Spleen (tissue), 11 donors: ENCODE measurements around the gene DNAI2. TPM values are rescaled to one million over a fixed set of nuclear protein-coding genes. Genes with fewer than 3 reads are reported as not detected.
A peak's percentile ranks its signal among the peaks of the same experiment; 100 is the strongest.

Source experiments
- DNase-seq: peaks from one replicate; pipeline ENCODE4 v3.0.0-alpha.2; 2020
- H3K27ac ChIP-seq, 8 donors: fragments of 200-600 bp; sonication (generic) in 7 of 8; 1 replicate in 4 of 8; 2 replicates in 4 of 8; pipeline versions ENCODE4 v1.5.0 to v1.8.0; 2016 to 2021; ENCODE audit warnings: inconsistent platforms in 4 of 8, mild to moderate bottlenecking in 4 of 8, moderate library complexity in 1 of 8
- H3K27me3 ChIP-seq, 7 donors: fragments of 200-600 bp; sonication (generic) in 6 of 7; replicated peaks in 1 of 7; 1 replicate in 4 of 7; 2 replicates in 3 of 7; pipeline versions ENCODE4 v1.5.0 to v1.8.0; 2016 to 2021; ENCODE audit warnings: inconsistent platforms in 3 of 7, mild to moderate bottlenecking in 1 of 7
- H3K36me3 ChIP-seq, 6 donors: fragments of 200-600 bp; sonication (generic) in 5 of 6; 1 replicate in 4 of 6; 2 replicates in 2 of 6; pipeline versions ENCODE4 v1.5.0 to v1.8.0; 2016 to 2021; ENCODE audit warnings: inconsistent platforms in 2 of 6
- H3K4me1 ChIP-seq, 6 donors: fragments of 200-600 bp; sonication (generic) in 5 of 6; 1 replicate in 3 of 6; 2 replicates in 3 of 6; pipeline versions ENCODE4 v1.5.0 to v1.8.0; 2016 to 2021; ENCODE audit warnings: inconsistent platforms in 3 of 6
- H3K4me3 ChIP-seq, 8 donors: fragments of 200-600 bp; sonication (generic) in 7 of 8; 1 replicate in 4 of 8; 2 replicates in 4 of 8; pipeline versions ENCODE4 v1.5.0 to v1.8.0; 2016 to 2021; ENCODE audit warnings: inconsistent platforms in 4 of 8, mild to moderate bottlenecking in 4 of 8, moderate library complexity in 2 of 8
- H3K9me3 ChIP-seq, 8 donors: fragments of 200-600 bp; sonication (generic) in 7 of 8; 1 replicate in 4 of 8; 2 replicates in 4 of 8; pipeline versions ENCODE4 v1.5.0 to v1.8.0; 2016 to 2021; ENCODE audit warnings: inconsistent platforms in 4 of 8
- POLR2A ChIP-seq, 3 donors: fragments of 450-650 bp; IDR thresholded peaks; one replicate each; pipeline ENCODE4 v1.5.1; 2017; ENCODE audit warnings: antibody characterized with exemption in 3 of 3, mild to moderate bottlenecking in 1 of 3
- POLR2AphosphoS5 ChIP-seq, 3 donors: sonication (generic); formaldehyde crosslinking; IDR thresholded peaks; one replicate each; pipeline ENCODE4 v1.5.1; 2017; ENCODE audit warnings: antibody characterized with exemption in 3 of 3
- WGBS, 5 donors: extraction: QIAGEN DNeasy Blood & Tissue Kit in 3 of 5; methylation state at CpG; one replicate each; pipeline versions ENCODE4 v1.1.5 to v1.1.7; 2013 to 2018; 5-methylcytosine and 5-hydroxymethylcytosine counted together
- intact Hi-C: fragments of 100-400 bp; cut with DNase I; formaldehyde crosslinking; loops from one replicate; pipeline ENCODE4 v1.15.0; 2023; ENCODE audit warnings: low total_unique reads
- polyA plus RNA-seq, 3 donors: library from polyadenylated mRNA; stranded (reverse); fragments of 200-250 nt; gene quantifications; one replicate each; pipeline ENCODE4 v1.2.1, GENCODE V29; 2013
- total RNA-seq, 7 donors: library from RNA; depleted of rRNA in 3 of 7; stranded (reverse); fragments of >200 nt in 3 of 7; fragmentation: NEBNext Ultra II Directional in 4 of 7; extraction: Animal tissue kit (Norgen Biotek cat#: 25700) in 4 of 7; gene quantifications; one replicate each; pipeline versions ENCODE4 v1.1.0 to v1.2.1, GENCODE V29; 2016 to 2021
- TF ChIP-seq, protein P1 (sequence below), 11 experiments: fragments of 200-600 bp in 7 of 11; fragments of 450-650 bp in 4 of 11; sonication (generic) in 4 of 11; IDR thresholded peaks in 8 of 11; conservative IDR thresholded peaks in 3 of 11; 1 replicate in 7 of 11; 2 replicates in 4 of 11; pipeline versions ENCODE4 v1.4.0 to v1.8.0; 2016 to 2021; ENCODE audit warnings: antibody characterized with exemption in 11 of 11, inconsistent platforms in 4 of 11, mild to moderate bottlenecking in 1 of 11
- donor health status: healthy with polysubstance abuse.
- donor health status: DM: no; HTN: no; CAD: no; lungs with moderate emphysema.
- donor health status: DM: no; HTN: no; CAD: no.
- donor health status: Bipolar disorder and iron deficiency.
- donor health status: healthy.
- donor health status: DM: no; HTN: no; CAD: no.
- donor health status: DM: yes; HTN: yes; CAD: no.

Gene DNAI2
- total and polyA plus RNA-seq, 10 donors: 0.23 to 0.72 (median 0.35) TPM; not detected in 5

DNA sequence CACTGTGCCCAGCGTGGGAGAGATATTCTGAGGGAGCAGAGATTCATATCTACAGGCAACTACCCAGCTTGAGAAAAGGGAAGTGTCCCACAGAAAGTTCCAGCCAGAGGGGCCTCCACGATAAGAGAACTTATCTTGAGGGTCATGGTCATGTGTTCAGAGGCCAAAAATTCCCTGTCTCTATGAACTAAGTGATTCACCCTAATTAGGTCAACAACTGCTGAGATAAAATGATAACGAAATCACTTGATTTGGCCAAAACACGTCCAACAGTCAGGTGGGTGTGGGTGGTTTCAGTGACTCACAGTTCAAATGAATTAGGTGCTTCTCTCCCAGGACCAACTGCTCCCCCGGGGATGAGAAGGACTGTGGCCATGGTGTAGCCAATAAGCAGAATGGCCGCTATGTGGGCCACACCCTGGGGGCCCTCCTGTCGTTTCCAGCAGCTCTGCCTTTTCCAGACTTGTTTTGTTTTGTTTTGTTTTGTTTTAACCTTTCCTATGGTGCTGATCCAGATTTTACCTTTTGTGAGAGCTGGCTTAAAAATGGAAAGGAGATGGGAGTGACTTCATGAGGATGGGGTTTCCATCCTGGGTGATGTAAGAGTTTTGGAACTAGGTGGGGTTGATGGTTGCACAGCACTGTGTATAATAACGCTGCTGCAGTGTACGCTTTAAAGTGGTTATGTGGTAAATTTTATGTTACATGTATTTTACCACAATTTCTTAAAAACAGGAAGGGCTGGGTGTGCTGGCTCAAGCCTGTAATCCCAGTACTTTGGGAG is 8.7 kb downstream of the DNAI2 start:
- H3K27ac ChIP-seq: peak overlapping the region in 4 of 8 donors; percentile 28 to 83 (median 60)
- WGBS, 5 donors: 25 to 40% (median 31%) methylated on average over 9 of the region's 9 CpGs
- intact Hi-C loops: no loop called here
- no peaks in the 10 kb centered on the region for H3K9me3 ChIP-seq
- peak in 1 of 3 donors; percentile 31 for TF ChIP-seq POLR2AphosphoS5 (IDR thresholded peaks at IDR 0.05)
- TF ChIP-seq, protein P1, sequence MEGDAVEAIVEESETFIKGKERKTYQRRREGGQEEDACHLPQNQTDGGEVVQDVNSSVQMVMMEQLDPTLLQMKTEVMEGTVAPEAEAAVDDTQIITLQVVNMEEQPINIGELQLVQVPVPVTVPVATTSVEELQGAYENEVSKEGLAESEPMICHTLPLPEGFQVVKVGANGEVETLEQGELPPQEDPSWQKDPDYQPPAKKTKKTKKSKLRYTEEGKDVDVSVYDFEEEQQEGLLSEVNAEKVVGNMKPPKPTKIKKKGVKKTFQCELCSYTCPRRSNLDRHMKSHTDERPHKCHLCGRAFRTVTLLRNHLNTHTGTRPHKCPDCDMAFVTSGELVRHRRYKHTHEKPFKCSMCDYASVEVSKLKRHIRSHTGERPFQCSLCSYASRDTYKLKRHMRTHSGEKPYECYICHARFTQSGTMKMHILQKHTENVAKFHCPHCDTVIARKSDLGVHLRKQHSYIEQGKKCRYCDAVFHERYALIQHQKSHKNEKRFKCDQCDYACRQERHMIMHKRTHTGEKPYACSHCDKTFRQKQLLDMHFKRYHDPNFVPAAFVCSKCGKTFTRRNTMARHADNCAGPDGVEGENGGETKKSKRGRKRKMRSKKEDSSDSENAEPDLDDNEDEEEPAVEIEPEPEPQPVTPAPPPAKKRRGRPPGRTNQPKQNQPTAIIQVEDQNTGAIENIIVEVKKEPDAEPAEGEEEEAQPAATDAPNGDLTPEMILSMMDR (IDR thresholded peaks at IDR 0.05 in 8 of 11, conservative IDR thresholded peaks at IDR 0.05 in 3 of 11): no peak
- no peak overlapping the region for H3K4me3 ChIP-seq
- peaks cover 0 to 24% (median 0%) of the 10 kb centered on the region in 7 donors for H3K27me3 ChIP-seq
- no peaks in the 10 kb centered on the region for H3K36me3 ChIP-seq
- peaks cover 0 to 41% (median 12%) of the 10 kb centered on the region in 6 donors for H3K4me1 ChIP-seq
- no peak for DNase-seq

DNA sequence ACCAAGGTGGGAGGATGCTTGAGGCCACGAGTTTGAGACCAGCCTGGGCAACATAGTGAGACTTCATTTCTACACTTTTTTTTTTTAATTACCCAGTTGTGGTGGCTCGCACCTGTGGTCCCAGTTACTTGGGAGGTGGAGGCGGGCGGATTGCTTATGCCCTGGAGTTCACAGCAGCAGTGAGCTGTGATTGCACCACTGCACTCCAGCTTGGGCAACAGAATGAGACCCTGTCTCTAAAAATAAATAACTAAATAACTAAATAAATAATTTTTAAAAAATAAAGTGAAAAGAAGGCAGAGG is 9.3 kb downstream of the DNAI2 start:
- no peaks in the 10 kb centered on the region for H3K9me3 ChIP-seq
- no peak overlapping the region for H3K4me3 ChIP-seq
- WGBS, 5 donors: 67 to 76% (median 74%) methylated on average over 4 of the region's 4 CpGs
- no peak overlapping the region for H3K27ac ChIP-seq
- TF ChIP-seq POLR2AphosphoS5 (IDR thresholded peaks at IDR 0.05): no peak
- TF ChIP-seq, protein P1 (IDR thresholded peaks at IDR 0.05 in 8 of 11, conservative IDR thresholded peaks at IDR 0.05 in 3 of 11): no peak
- TF ChIP-seq POLR2A (IDR thresholded peaks at IDR 0.05): no peak
- intact Hi-C loops: no loop called here
- H3K4me1 ChIP-seq: peaks cover 0 to 41% (median 12%) of the 10 kb centered on the region in 6 donors
- no peak for DNase-seq
- H3K27me3 ChIP-seq: peaks cover 0 to 24% (median 0%) of the 10 kb centered on the region in 7 donors
- no peaks in the 10 kb centered on the region for H3K36me3 ChIP-seq

GRCh38 chr17:74287031-74287602 is 13.1 kb downstream of the DNAI2 start:
- Histone ChIP-seq H3K9me3 (no peaks in the 10 kb centered on the region), H3K27me3 (peaks cover 0 to 24% (median 0%) of the 10 kb centered on the region in 7 donors), H3K27ac (no peak overlapping the region), H3K4me1 (peaks cover 0 to 39% (median 3%) of the 10 kb centered on the region in 6 donors), H3K4me3 (no peak overlapping the region), H3K36me3 (no peaks in the 10 kb centered on the region)
- WGBS, 5 donors: 89 to 94% (median 92%) methylated on average over 13 to 14 of the region's 14 CpGs
- no peak for DNase-seq
- TF ChIP-seq POLR2AphosphoS5 (IDR thresholded peaks at IDR 0.05): no peak
- no peak for TF ChIP-seq POLR2A (IDR thresholded peaks at IDR 0.05)
- TF ChIP-seq, protein P1 (IDR thresholded peaks at IDR 0.05 in 8 of 11, conservative IDR thresholded peaks at IDR 0.05 in 3 of 11): no peak
- intact Hi-C loops: no loop called here

DNA sequence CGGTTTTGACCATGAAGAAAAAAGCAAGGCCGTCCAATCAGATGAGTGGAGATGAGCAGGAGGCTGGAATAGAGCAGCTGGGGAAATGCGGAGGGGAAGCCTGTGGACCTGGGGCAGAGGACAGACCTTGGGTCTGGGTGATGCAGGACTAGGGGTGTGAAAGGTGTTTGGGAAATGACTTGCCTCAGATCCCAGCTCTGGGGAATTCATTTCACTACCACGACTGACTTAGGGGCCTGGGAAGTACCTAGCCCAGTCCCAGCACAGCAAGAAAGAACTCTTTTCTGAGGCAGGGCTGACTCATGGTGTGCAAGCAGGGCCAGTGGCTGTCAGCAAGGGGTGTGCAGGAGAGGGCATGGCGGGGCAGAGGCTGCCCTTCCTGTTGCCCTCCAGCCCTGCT is 14.8 kb downstream of the DNAI2 start:
- 62 to 80% (median 67%) methylated on average over 4 to 5 of the region's 5 CpGs for WGBS, 5 donors
- Histone ChIP-seq H3K27me3 (peaks cover 0 to 22% (median 0%) of the 10 kb centered on the region in 7 donors), H3K4me3 (no peak overlapping the region), H3K4me1 (peaks cover 0 to 22% (median 1%) of the 10 kb centered on the region in 6 donors), H3K9me3 (no peaks in the 10 kb centered on the region), H3K27ac (no peak overlapping the region), H3K36me3 (no peaks in the 10 kb centered on the region)
- DNase-seq: no peak
- TF ChIP-seq, protein P1 (IDR thresholded peaks at IDR 0.05 in 8 of 11, conservative IDR thresholded peaks at IDR 0.05 in 3 of 11): no peak
- TF ChIP-seq POLR2AphosphoS5 (IDR thresholded peaks at IDR 0.05) (no peak), POLR2A (IDR thresholded peaks at IDR 0.05) (no peak)
- intact Hi-C loops: no loop called here
